Measurements from ENCODE around the gene MAP4.

- TF ChIP-seq CTCF (tag by site-specific recombination; IDR thresholded peaks at IDR 0.05) = no peak
- no peak for TF ChIP-seq KLF10 (tag by site-specific recombination; IDR thresholded peaks at IDR 0.05)
- TF ChIP-seq ZNF366 (tag by site-specific recombination; conservative IDR thresholded peaks at IDR 0.05) = no peak
- no peak for TF ChIP-seq ZBTB8A (tag by site-specific recombination; IDR thresholded peaks at IDR 0.05)
- TF ChIP-seq ZNF169 (tag by site-specific recombination; IDR thresholded peaks at IDR 0.05) = no peak
- TF ChIP-seq ZNF24 (tag by site-specific recombination; IDR thresholded peaks at IDR 0.05) = no peak
These were observed 11.0 kb upstream of the MAP4 start for GRCh38 chr3:48026951-48027908.

All from HEK293 (cell line).